H1 (cell line): ENCODE data around the gene SLC26A8. TPM values are rescaled to one million over a fixed set of nuclear protein-coding genes. Genes with fewer than 3 reads are reported as not detected.

Experiments used
- CTCF ChIA-PET: fragments of 300-600 bp; sonication (Branson Sonifier 250); formaldehyde crosslinking; loops from one replicate; lab custom pipeline; 2021; ENCODE audit not compliant: partially characterized antibody; lab: Charles Lee
- POLR2A ChIA-PET: fragments of 300-600 bp; sonication (Branson Sonifier 250); formaldehyde crosslinking; loops from one replicate; lab custom pipeline; 2021; ENCODE audit warnings: inconsistent platforms; ENCODE audit not compliant: partially characterized antibody; lab: Charles Lee
- DNase-seq, 2 experiments: peaks; one replicate each; pipeline versions ENCODE4 v3.0.0 to v3.0.0-alpha.2; 2010 to 2022; ENCODE audit warnings: low spot score in 2 of 2, low read depth in 1 of 2, mixed read lengths in 1 of 2
- FAIRE-seq: peaks from 2 replicates; lab custom pipeline; 2011; peaks lifted over from hg19 to GRCh38; lab: Jason Lieb, UNC
- H2AFZ ChIP-seq: 2 replicates; pipeline ENCODE4 v1.8.1; 2012; ENCODE audit warnings: low read length, inconsistent platforms
- H2AK5ac ChIP-seq: 2 replicates; pipeline ENCODE4 v1.6.1; 2013; ENCODE audit warnings: low read depth, low read length
- H2BK120ac ChIP-seq: replicated peaks from 2 replicates; pipeline ENCODE3; 2013; ENCODE audit warnings: low read depth, low read length, inconsistent platforms
- H2BK12ac ChIP-seq: 2 replicates; pipeline ENCODE4 v1.6.1; 2013; ENCODE audit warnings: low read depth, low read length
- H2BK15ac ChIP-seq: 2 replicates; pipeline ENCODE4 v1.6.1; 2013; ENCODE audit warnings: low read length
- H2BK20ac ChIP-seq: 2 replicates; pipeline ENCODE4 v1.6.1; 2013; ENCODE audit warnings: low read length
- H2BK5ac ChIP-seq: 2 replicates; pipeline ENCODE4 v1.6.1; 2013; ENCODE audit warnings: low read depth, low read length
- H3K14ac ChIP-seq: 2 replicates; pipeline ENCODE4 v1.6.1; 2013; ENCODE audit warnings: inconsistent platforms; ENCODE audit not compliant: insufficient read length
- H3K18ac ChIP-seq: 2 replicates; pipeline ENCODE4 v1.6.1; 2013; ENCODE audit warnings: low read length; ENCODE audit errors: extremely low read depth
- H3K23ac ChIP-seq: 2 replicates; pipeline ENCODE4 v1.6.1; 2013; ENCODE audit warnings: inconsistent platforms; ENCODE audit not compliant: insufficient read length
- H3K23me2 ChIP-seq: 2 replicates; pipeline ENCODE4 v1.6.1; 2013; ENCODE audit warnings: low read depth, low read length
- H3K27ac ChIP-seq: 2 replicates; pipeline ENCODE4 v1.6.1; 2011; ENCODE audit warnings: low read depth, low read length, inconsistent platforms
- H3K27me3 ChIP-seq, 4 experiments: replicated peaks in 1 of 4; 1 replicate in 1 of 4; 2 replicates in 3 of 4; pipeline versions ENCODE4 v1.6.1 to v1.8.1; 2011 to 2013; ENCODE audit warnings: low read length in 3 of 4, mild to moderate bottlenecking in 3 of 4, inconsistent platforms in 2 of 4, mixed read lengths in 2 of 4, moderate library complexity in 1 of 4; ENCODE audit not compliant: control insufficient read depth in 3 of 4, insufficient read depth in 3 of 4; ENCODE audit errors: extremely low read depth in 1 of 4
- H3K36me3 ChIP-seq, 4 experiments: 2 replicates each; pipeline versions ENCODE4 v1.6.1 to v1.8.1; 2011 to 2013; ENCODE audit warnings: mild to moderate bottlenecking in 4 of 4, low read length in 3 of 4, moderate library complexity in 2 of 4, control low read depth in 1 of 4, inconsistent platforms in 1 of 4; ENCODE audit not compliant: insufficient read depth in 4 of 4, control insufficient read depth in 2 of 4
- H3K4ac ChIP-seq: replicated peaks from 2 replicates; pipeline ENCODE3; 2013; ENCODE audit warnings: low read length, low read depth, mixed read lengths, inconsistent platforms; ENCODE audit not compliant: insufficient read length
- H3K4me1 ChIP-seq, 4 experiments: replicated peaks in 1 of 4; 1 replicate in 1 of 4; 2 replicates in 3 of 4; pipeline versions ENCODE4 v1.6.1 to v1.8.1; 2011 to 2013; ENCODE audit warnings: low read length in 3 of 4, inconsistent platforms in 2 of 4, mixed read lengths in 1 of 4; ENCODE audit not compliant: insufficient read depth in 4 of 4, control insufficient read depth in 3 of 4
- H3K4me2 ChIP-seq, 2 experiments: 2 replicates each; pipeline versions ENCODE4 v1.6.1 to v1.8.1; 2011 to 2013; ENCODE audit warnings: low read depth in 2 of 2, low read length in 2 of 2, control low read depth in 1 of 2, inconsistent platforms in 1 of 2, mild to moderate bottlenecking in 1 of 2; ENCODE audit not compliant: insufficient read depth in 1 of 2
- H3K4me3 ChIP-seq, 4 experiments: fragments of 200-600, 300-600 bp in 1 of 4; sonication (generic), shearing (Covaris generic), sonication (Bioruptor Twin) in 1 of 4; 2 replicates each; pipeline versions ENCODE4 v1.5.1 to v1.8.1; 2011 to 2016; ENCODE audit warnings: low read length in 4 of 4, low read depth in 3 of 4, control low read depth in 2 of 4, inconsistent platforms in 2 of 4, mild to moderate bottlenecking in 2 of 4, mixed read lengths in 1 of 4, moderate library complexity in 1 of 4; ENCODE audit not compliant: insufficient read depth in 2 of 4; ENCODE audit errors: extremely low read depth in 1 of 4
- H3K56ac ChIP-seq: replicated peaks from 2 replicates; pipeline ENCODE3; 2013; ENCODE audit warnings: low read depth, mild to moderate bottlenecking, mixed read lengths, low read length, inconsistent platforms; ENCODE audit not compliant: insufficient read length
- H3K79me1 ChIP-seq: 2 replicates; pipeline ENCODE4 v1.6.1; 2013; ENCODE audit warnings: low read depth, low read length, control low read depth
- H3K79me2 ChIP-seq, 2 experiments: 2 replicates each; pipeline versions ENCODE4 v1.6.1 to v1.8.1; 2012 to 2013; ENCODE audit warnings: low read length in 2 of 2, mild to moderate bottlenecking in 2 of 2, inconsistent platforms in 1 of 2; ENCODE audit not compliant: insufficient read depth in 2 of 2, control insufficient read depth in 1 of 2
- H3K9ac ChIP-seq, 4 experiments: replicated peaks in 1 of 4; 1 replicate in 1 of 4; 2 replicates in 3 of 4; pipeline versions ENCODE4 v1.6.1 to v1.8.1; 2011 to 2013; ENCODE audit warnings: low read depth in 3 of 4, low read length in 3 of 4, control low read depth in 2 of 4, mild to moderate bottlenecking in 2 of 4, moderate library complexity in 2 of 4, inconsistent platforms in 1 of 4; ENCODE audit errors: extremely low read depth in 1 of 4
- H3K9me3 ChIP-seq, 2 experiments: 2 replicates each; pipeline versions ENCODE4 v1.6.1 to v1.8.1; 2012 to 2013; ENCODE audit warnings: mild to moderate bottlenecking in 2 of 2, moderate library complexity in 2 of 2, control low read depth in 1 of 2, inconsistent platforms in 1 of 2, low read depth in 1 of 2, low read length in 1 of 2, mixed read lengths in 1 of 2; ENCODE audit not compliant: insufficient read depth in 2 of 2
- H4K20me1 ChIP-seq, 2 experiments: replicated peaks in 1 of 2; 2 replicates each; pipeline versions ENCODE3 to v1.8.1; 2011 to 2013; ENCODE audit warnings: inconsistent platforms in 2 of 2, low read length in 2 of 2, mild to moderate bottlenecking in 1 of 2; ENCODE audit not compliant: insufficient read depth in 2 of 2, control insufficient read depth in 1 of 2
- H4K5ac ChIP-seq: 2 replicates; pipeline ENCODE4 v1.6.1; 2013; ENCODE audit warnings: low read length, low read depth, mixed read lengths, inconsistent platforms; ENCODE audit not compliant: insufficient read length
- H4K8ac ChIP-seq: 2 replicates; pipeline ENCODE4 v1.8.0; 2013; ENCODE audit warnings: mild to moderate bottlenecking, moderate library complexity, low read length, inconsistent platforms; ENCODE audit not compliant: insufficient read depth; ENCODE audit errors: extremely low read depth
- H4K91ac ChIP-seq: replicated peaks from 2 replicates; pipeline ENCODE3; 2013; ENCODE audit warnings: low read length, mixed read lengths, inconsistent platforms; ENCODE audit not compliant: insufficient read length
- ASH2L ChIP-seq: fragments of 200-600, 300-600 bp; sonication (generic); IDR thresholded peaks from one replicate; pipeline ENCODE4 v1.7.1; 2017; ENCODE audit warnings: low read length
- EGR1 ChIP-seq: IDR thresholded peaks from 2 replicates; pipeline ENCODE4 v1.6.1; 2011; ENCODE audit warnings: low read depth, low read length, borderline replicate concordance
- GTF2F1 ChIP-seq: IDR thresholded peaks from 2 replicates; pipeline ENCODE4 v1.6.1; 2012; ENCODE audit warnings: low read depth, low read length, improper control_type of control experiment, borderline replicate concordance
- HDAC6 ChIP-seq: IDR thresholded peaks from one replicate; pipeline ENCODE4 v1.7.1; 2012; ENCODE audit warnings: low read depth, mild to moderate bottlenecking, inconsistent platforms, low read length, moderate library complexity
- JUN ChIP-seq: IDR thresholded peaks from 2 replicates; pipeline ENCODE4 v1.6.1; 2011; ENCODE audit warnings: low read depth, mild to moderate bottlenecking, improper control_type of control experiment, low read length
- NRF1 ChIP-seq: IDR thresholded peaks from 2 replicates; pipeline ENCODE4 v1.6.1; 2011; ENCODE audit warnings: mild to moderate bottlenecking, low read depth, low read length, improper control_type of control experiment
- RBBP5 ChIP-seq: IDR thresholded peaks from 2 replicates; pipeline ENCODE4 v1.7.1; 2012; ENCODE audit warnings: low read depth, mild to moderate bottlenecking, inconsistent platforms, low read length, moderate library complexity, borderline replicate concordance
- SP2 ChIP-seq: IDR thresholded peaks from 2 replicates; pipeline ENCODE4 v1.6.1; 2012; ENCODE audit warnings: mild to moderate bottlenecking, low read length, inconsistent platforms
- SRF ChIP-seq: IDR thresholded peaks from 2 replicates; pipeline ENCODE4 v1.6.1; 2011; ENCODE audit warnings: mild to moderate bottlenecking, low read depth, low read length, moderate library complexity
- TAF7 ChIP-seq: optimal IDR thresholded peaks from 2 replicates; pipeline ENCODE3; 2011; ENCODE audit warnings: low read depth, mild to moderate bottlenecking, inconsistent platforms, low read length, moderate library complexity, borderline replicate concordance
- TEAD4 ChIP-seq: IDR thresholded peaks from 2 replicates; pipeline ENCODE4 v1.6.1; 2012; ENCODE audit warnings: low read depth, low read length, inconsistent platforms, mixed read lengths
- WGBS, 2 experiments: shearing (Covaris generic) in 1 of 2; methylation state at CpG; one replicate each; pipeline versions ENCODE4 v1.1.6 to v1.1.7; 2013 to 2015; ENCODE audit warnings: low lambda C conversion rate in 2 of 2, mixed read lengths in 2 of 2, inconsistent platforms in 1 of 2, low coverage in 1 of 2, missing lambda C conversion rate in 1 of 2; ENCODE audit not compliant: insufficient replicate concordance in 2 of 2, insufficient coverage in 1 of 2, insufficient read length in 1 of 2; ENCODE audit errors: extremely low coverage in 1 of 2, missing lambda C conversion rate in 1 of 2; 5-methylcytosine and 5-hydroxymethylcytosine counted together
- polyA plus RNA-seq, 7 experiments: library from polyadenylated mRNA; depleted of rRNA in 3 of 7; stranded (reverse) in 5 of 7; unstranded in 2 of 7; fragments of >200 nt in 5 of 7; fragments of 200-250 nt in 2 of 7; gene quantifications; 1 replicate in 5 of 7; 2 replicates in 1 of 7; 4 replicates in 1 of 7; pipeline versions ENCODE4 v1.2.1 to v1.2.3, GENCODE V29; 2011 to 2013; ENCODE audit warnings: missing spikeins in 2 of 7, mixed read lengths in 2 of 7
- total RNA-seq: library from RNA; stranded (reverse); fragmentation: NEBNext Ultra II Directional; extraction: Animal tissue kit (Norgen Biotek cat#: 25700); gene quantifications from 2 replicates; pipeline ENCODE4 v1.2.1, GENCODE V29; 2021

The SLC26A8 gene
- total and polyA plus RNA-seq, 2 of the 8 experiments (the other 6 are each of a cell fraction or from before 2014, with no cell fraction given) = 0.56 to 0.57 TPM

DNA sequence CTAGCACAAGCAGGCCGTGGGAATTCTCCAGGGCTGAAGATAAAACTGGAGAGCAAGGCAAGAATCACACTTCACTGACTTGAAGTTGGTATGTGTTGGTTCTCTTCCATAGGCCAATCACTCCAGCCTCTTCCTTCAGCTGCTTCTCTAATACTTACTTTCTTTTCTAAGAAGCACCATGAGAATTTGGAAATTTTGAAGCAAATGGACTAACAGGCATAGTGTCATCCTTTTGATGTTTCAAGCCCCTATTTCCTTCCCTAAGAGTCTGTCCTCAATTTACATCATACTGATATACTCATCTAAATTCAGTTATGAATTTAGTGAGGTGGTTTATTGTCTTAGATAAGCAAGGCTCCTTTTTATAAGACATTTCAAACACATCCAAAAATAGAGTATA, 24.0 kb downstream of the SLC26A8 start:
- Histone ChIP-seq H3K4me2 (no peak overlapping the region), H3K18ac (no peak overlapping the region), H3K23ac (no peak overlapping the region), H2BK5ac (no peak overlapping the region), H3K4me3 (no peak overlapping the region), H4K8ac (no peak overlapping the region), H2BK12ac (no peak overlapping the region), H3K56ac (no peak overlapping the region), H3K23me2 (no peaks in the 10 kb centered on the region), H2BK15ac (no peak overlapping the region), H2AK5ac (no peak overlapping the region), H3K4me1 (no peaks in the 10 kb centered on the region), H2AFZ (no peak overlapping the region), H2BK120ac (no peak overlapping the region), H3K9ac (no peak overlapping the region), H3K14ac (no peak overlapping the region), H2BK20ac (no peak overlapping the region), H3K4ac (no peak overlapping the region), H3K36me3 (no peaks in the 10 kb centered on the region), H3K9me3 (no peaks in the 10 kb centered on the region), H3K27me3 (no peaks in the 10 kb centered on the region), H3K79me1 (no peaks in the 10 kb centered on the region), H3K27ac (no peak overlapping the region), H4K5ac (no peak overlapping the region), H3K79me2 (no peaks in the 10 kb centered on the region), H4K20me1 (no peaks in the 10 kb centered on the region), H4K91ac (no peak overlapping the region)
- DNase-seq (no peak), FAIRE-seq (no peak)
- TF ChIP-seq JUN = no peak
- no peak for TF ChIP-seq HDAC6
- TF ChIP-seq RBBP5 = no peak
- TF ChIP-seq GTF2F1 = no peak
- no peak for TF ChIP-seq SRF
- TF ChIP-seq ASH2L = no peak
- no peak for TF ChIP-seq NRF1
- no peak for TF ChIP-seq SP2
- no peak for TF ChIP-seq EGR1
- TF ChIP-seq TEAD4 = no peak
- no peak for TF ChIP-seq TAF7
- CTCF ChIA-PET = interaction anchor here (0.8 to 1.1 kb wide), 3 partner anchors 9 to 31 kb away, joined by 3 to 5 read pairs (median 3); partner anchors contain the start of gene MAPK14
- WGBS, 2 experiments = 82% methylated on average over 1 of the region's 1 CpG; no CpG with 5 or more reads in 1 of the 2 experiments
- POLR2A ChIA-PET = no interaction called here
